CD14-positive monocyte (primary cell): Measurements from ENCODE around the gene NTRK3. TPM values are rescaled to one million over a fixed set of nuclear protein-coding genes. Genes with fewer than 3 reads are reported as not detected.

Source experiments
- DNase-seq, 3 donors: peaks; one replicate each; pipeline ENCODE4 v3.0.0-alpha.2; 2011 to 2022
- H2AFZ ChIP-seq: 2 replicates; pipeline ENCODE4 v1.6.0; 2012; ENCODE audit warnings: mild to moderate bottlenecking, low read depth, low read length, inconsistent platforms; ENCODE audit not compliant: insufficient read depth, poor library complexity, severe bottlenecking
- H3K27ac ChIP-seq, 2 donors: 1 replicate in 1 of 2; 2 replicates in 1 of 2; pipeline ENCODE4 v1.5.1; 2012 to 2013; ENCODE audit warnings: low read length in 2 of 2, control low read depth in 1 of 2, inconsistent platforms in 1 of 2, low read depth in 1 of 2, mild to moderate bottlenecking in 1 of 2
- H3K27me3 ChIP-seq, 2 donors: one replicate each; pipeline versions ENCODE4 v1.6.0 to v1.6.1; 2011 to 2013; ENCODE audit warnings: low read length in 2 of 2; ENCODE audit not compliant: control insufficient read depth in 2 of 2, insufficient read depth in 2 of 2
- H3K36me3 ChIP-seq, 2 donors: replicated peaks in 1 of 2; 1 replicate in 1 of 2; 2 replicates in 1 of 2; pipeline versions ENCODE4 v1.5.1 to v1.6.1; 2012 to 2013; ENCODE audit warnings: low read length in 2 of 2, control low read depth in 1 of 2, inconsistent platforms in 1 of 2, mild to moderate bottlenecking in 1 of 2; ENCODE audit not compliant: insufficient read depth in 2 of 2, control insufficient read depth in 1 of 2
- H3K4me1 ChIP-seq, 2 donors: 1 replicate in 1 of 2; 2 replicates in 1 of 2; pipeline versions ENCODE4 v1.5.1 to v1.6.1; 2012 to 2013; ENCODE audit warnings: low read length in 2 of 2, control low read depth in 1 of 2, inconsistent platforms in 1 of 2, mild to moderate bottlenecking in 1 of 2, moderate library complexity in 1 of 2; ENCODE audit not compliant: insufficient read depth in 2 of 2, control insufficient read depth in 1 of 2
- H3K4me2 ChIP-seq: replicated peaks from 2 replicates; pipeline ENCODE3; 2012; ENCODE audit warnings: low read length, moderate library complexity, mild to moderate bottlenecking; ENCODE audit not compliant: poor library complexity, severe bottlenecking; ENCODE audit errors: extremely low read depth
- H3K4me3 ChIP-seq, 3 experiments: fragments of 200-600 bp in 1 of 3; sonication (generic) in 1 of 3; replicated peaks in 1 of 3; 1 replicate in 2 of 3; 2 replicates in 1 of 3; pipeline ENCODE4 v1.5.1; 2011 to 2013; ENCODE audit warnings: low read length in 3 of 3, mild to moderate bottlenecking in 3 of 3, control low read depth in 2 of 3, low read depth in 2 of 3, inconsistent platforms in 1 of 3, moderate library complexity in 1 of 3
- H3K79me2 ChIP-seq: 2 replicates; pipeline ENCODE4 v1.6.0; 2012; ENCODE audit warnings: mild to moderate bottlenecking, control low read depth, inconsistent platforms, low read length, moderate library complexity; ENCODE audit not compliant: insufficient read depth
- H3K9ac ChIP-seq: 2 replicates; pipeline ENCODE4 v1.6.0; 2017; ENCODE audit warnings: low read length, mild to moderate bottlenecking; ENCODE audit not compliant: insufficient read depth, poor library complexity, severe bottlenecking
- H3K9me3 ChIP-seq, 2 donors: replicated peaks in 1 of 2; 1 replicate in 1 of 2; 2 replicates in 1 of 2; pipeline versions ENCODE4 v1.5.1 to v1.6.1; 2012 to 2013; ENCODE audit warnings: low read length in 2 of 2, control low read depth in 1 of 2; ENCODE audit not compliant: control insufficient read depth in 1 of 2, insufficient read depth in 1 of 2
- H4K20me1 ChIP-seq: 2 replicates; pipeline ENCODE4 v1.6.0; 2012; ENCODE audit warnings: mild to moderate bottlenecking, low read length, control low read depth, moderate library complexity; ENCODE audit not compliant: insufficient read depth
- H3K27ac Mint-ChIP-seq, 7 donors: one replicate each; pipeline ENCODE4 v1.8.0; 2020; ENCODE audit warnings: mild to moderate bottlenecking in 7 of 7, mixed read lengths in 7 of 7, moderate library complexity in 6 of 7, inconsistent platforms in 2 of 7
- H3K27me3 Mint-ChIP-seq, 3 donors: one replicate each; pipeline ENCODE4 v1.8.0; 2021 to 2022; ENCODE audit warnings: low read depth in 3 of 3, mild to moderate bottlenecking in 3 of 3, mixed read lengths in 3 of 3, moderate library complexity in 3 of 3, inconsistent platforms in 1 of 3
- H3K36me3 Mint-ChIP-seq, 2 donors: one replicate each; pipeline ENCODE4 v1.8.0; 2020; ENCODE audit warnings: mixed read lengths in 2 of 2, inconsistent platforms in 1 of 2, mild to moderate bottlenecking in 1 of 2
- H3K4me1 Mint-ChIP-seq: one replicate; pipeline ENCODE4 v1.8.0; 2020; ENCODE audit warnings: mild to moderate bottlenecking, mixed read lengths
- H3K4me3 Mint-ChIP-seq, 2 donors: one replicate each; pipeline ENCODE4 v1.8.0; 2020; ENCODE audit warnings: mild to moderate bottlenecking in 2 of 2, mixed read lengths in 2 of 2, moderate library complexity in 1 of 2
- H3K9me3 Mint-ChIP-seq, 7 donors: one replicate each; pipeline ENCODE4 v1.8.0; 2020 to 2022; ENCODE audit warnings: mixed read lengths in 7 of 7, mild to moderate bottlenecking in 6 of 7, moderate library complexity in 6 of 7, inconsistent platforms in 2 of 7
- WGBS: methylation state at CpG from one replicate; pipeline ENCODE4 v1.1.5; 2013; ENCODE audit warnings: missing lambda C conversion rate; ENCODE audit not compliant: insufficient coverage; 5-methylcytosine and 5-hydroxymethylcytosine counted together
- intact Hi-C, 2 donors: fragments of 100-400 bp; cut with micrococcal nuclease; formaldehyde crosslinking; loops; one replicate each; pipeline versions ENCODE4 v1.15.0 to v1.15.1; 2023
- polyA plus RNA-seq, 3 donors: library from polyadenylated mRNA; depleted of rRNA in 1 of 3; unstranded in 2 of 3; stranded (reverse) in 1 of 3; fragments of 300-500 nt in 2 of 3; fragments of >200 nt in 1 of 3; fragmentation: Illumina TruSeq in 2 of 3; gene quantifications; 1 replicate in 2 of 3; 2 replicates in 1 of 3; pipeline ENCODE4 v1.2.3, GENCODE V29; 2012 to 2021
- TF ChIP-seq, protein P1 (sequence below): fragments of 200-600 bp; IDR thresholded peaks from one replicate; pipeline ENCODE4 v1.8.0; 2022; ENCODE audit warnings: antibody characterized with exemption, mild to moderate bottlenecking

The NTRK3 gene
- polyA plus RNA-seq, 3 donors: not detected

DNA sequence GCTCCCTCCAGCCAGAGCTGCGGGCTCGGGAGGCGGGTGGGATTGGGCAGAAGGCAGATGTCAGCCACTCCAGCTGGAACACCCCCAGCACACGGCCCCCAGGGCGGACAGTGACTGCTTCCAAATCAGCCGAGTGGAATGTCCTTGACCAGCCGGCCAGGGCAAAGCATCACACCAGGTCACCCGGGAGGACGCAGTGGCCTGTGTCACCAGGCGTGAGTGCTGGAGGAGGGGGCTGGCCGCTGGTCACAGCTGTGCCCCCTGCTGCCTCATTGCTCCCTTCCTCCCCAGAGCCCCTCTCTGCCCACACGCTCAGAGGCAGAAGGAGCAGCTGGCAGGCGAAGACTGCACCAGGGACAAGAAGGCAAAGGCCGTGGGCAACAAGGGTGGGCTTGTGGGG lies 33.5 kb downstream of the NTRK3 start:
- no peak overlapping the region for H3K4me2 ChIP-seq
- H3K36me3 ChIP-seq: no peaks in the 10 kb centered on the region
- 90% methylated on average over 9 of the region's 14 CpGs for WGBS
- Mint-ChIP-seq H3K27me3 (peaks cover 5 to 9% (median 6%) of the 10 kb centered on the region in 3 donors), H3K9me3 (no peaks in the 10 kb centered on the region), H3K4me1 (no peaks in the 10 kb centered on the region), H3K4me3 (no peak overlapping the region), H3K27ac (no peak overlapping the region), H3K36me3 (no peaks in the 10 kb centered on the region)
- no peak overlapping the region for H3K4me3 ChIP-seq
- no peak overlapping the region for H3K27ac ChIP-seq
- no peaks in the 10 kb centered on the region for H3K9me3 ChIP-seq
- H2AFZ ChIP-seq: no peak overlapping the region
- no peaks in the 10 kb centered on the region for H3K27me3 ChIP-seq
- no peak overlapping the region for H3K9ac ChIP-seq
- TF ChIP-seq, protein P1, sequence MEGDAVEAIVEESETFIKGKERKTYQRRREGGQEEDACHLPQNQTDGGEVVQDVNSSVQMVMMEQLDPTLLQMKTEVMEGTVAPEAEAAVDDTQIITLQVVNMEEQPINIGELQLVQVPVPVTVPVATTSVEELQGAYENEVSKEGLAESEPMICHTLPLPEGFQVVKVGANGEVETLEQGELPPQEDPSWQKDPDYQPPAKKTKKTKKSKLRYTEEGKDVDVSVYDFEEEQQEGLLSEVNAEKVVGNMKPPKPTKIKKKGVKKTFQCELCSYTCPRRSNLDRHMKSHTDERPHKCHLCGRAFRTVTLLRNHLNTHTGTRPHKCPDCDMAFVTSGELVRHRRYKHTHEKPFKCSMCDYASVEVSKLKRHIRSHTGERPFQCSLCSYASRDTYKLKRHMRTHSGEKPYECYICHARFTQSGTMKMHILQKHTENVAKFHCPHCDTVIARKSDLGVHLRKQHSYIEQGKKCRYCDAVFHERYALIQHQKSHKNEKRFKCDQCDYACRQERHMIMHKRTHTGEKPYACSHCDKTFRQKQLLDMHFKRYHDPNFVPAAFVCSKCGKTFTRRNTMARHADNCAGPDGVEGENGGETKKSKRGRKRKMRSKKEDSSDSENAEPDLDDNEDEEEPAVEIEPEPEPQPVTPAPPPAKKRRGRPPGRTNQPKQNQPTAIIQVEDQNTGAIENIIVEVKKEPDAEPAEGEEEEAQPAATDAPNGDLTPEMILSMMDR: no peak
- DNase-seq: no peak
- H4K20me1 ChIP-seq: no peaks in the 10 kb centered on the region
- H3K4me1 ChIP-seq: no peaks in the 10 kb centered on the region
- H3K79me2 ChIP-seq: no peaks in the 10 kb centered on the region
- intact Hi-C loops: no loop called here

DNA sequence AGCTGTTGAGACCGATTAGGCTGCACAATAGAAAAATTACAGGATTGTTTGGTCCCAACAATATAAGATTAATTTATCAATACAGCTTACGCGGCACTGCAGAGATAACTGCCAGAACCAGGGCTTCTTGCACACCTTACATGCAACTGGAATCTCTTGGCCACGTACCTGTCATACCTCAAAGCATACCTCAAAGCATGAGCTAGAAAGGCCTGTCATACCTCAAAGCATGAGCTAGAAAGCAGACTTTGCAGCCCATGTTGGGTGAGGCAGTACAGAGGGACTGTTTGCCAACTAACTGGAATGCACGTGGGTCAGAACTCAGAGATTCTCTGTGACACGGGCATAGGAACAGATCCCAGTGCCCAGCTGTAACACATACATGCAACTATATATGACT lies 34.7 kb downstream of the NTRK3 start:
- H4K20me1 ChIP-seq: no peaks in the 10 kb centered on the region
- H3K27me3 ChIP-seq: no peaks in the 10 kb centered on the region
- no peak for DNase-seq
- Mint-ChIP-seq H3K27ac (no peak overlapping the region), H3K4me3 (no peak overlapping the region), H3K27me3 (peaks cover 3 to 8% (median 4%) of the 10 kb centered on the region in 3 donors), H3K36me3 (no peaks in the 10 kb centered on the region), H3K9me3 (peaks cover 0 to 4% (median 1%) of the 10 kb centered on the region in 7 donors), H3K4me1 (no peaks in the 10 kb centered on the region)
- TF ChIP-seq, protein P1: no peak
- no peaks in the 10 kb centered on the region for H3K79me2 ChIP-seq
- H3K27ac ChIP-seq: no peak overlapping the region
- no peaks in the 10 kb centered on the region for H3K4me1 ChIP-seq
- no peaks in the 10 kb centered on the region for H3K36me3 ChIP-seq
- H3K4me2 ChIP-seq: no peak overlapping the region
- intact Hi-C loops: no loop called here
- WGBS: 78% methylated on average over 3 of the region's 6 CpGs
- no peak overlapping the region for H2AFZ ChIP-seq
- peaks cover 0 to 2% of the 10 kb centered on the region in 2 donors for H3K9me3 ChIP-seq
- no peak overlapping the region for H3K9ac ChIP-seq
- no peak overlapping the region for H3K4me3 ChIP-seq
